Gastroesophageal sphincter (tissue), 4 donors: Measurements from ENCODE around the gene ADO. TPM values are rescaled to one million over a fixed set of nuclear protein-coding genes. Genes with fewer than 3 reads are reported as not detected.

Experiments
- ATAC-seq: fragments of 150-250 bp; one replicate; pipeline ENCODE4 v1.9.1; 2016; ENCODE audit warnings: mild to moderate bottlenecking, moderate library complexity
- H3K27ac ChIP-seq, 4 donors: fragments of 200-600 bp; sonication (generic) in 3 of 4; 1 replicate in 3 of 4; 2 replicates in 1 of 4; pipeline ENCODE4 v1.5.1; 2016 to 2019
- H3K27me3 ChIP-seq: fragments of 200-600 bp; sonication (generic); one replicate; pipeline ENCODE4 v1.5.1; 2019
- H3K36me3 ChIP-seq, 2 donors: fragments of 200-600 bp; sonication (generic); one replicate each; pipeline ENCODE4 v1.5.1; 2019; ENCODE audit warnings: control low read depth in 1 of 2
- H3K4me1 ChIP-seq, 3 donors: fragments of 200-600 bp; sonication (generic); 1 replicate in 2 of 3; 2 replicates in 1 of 3; pipeline ENCODE4 v1.5.1; 2016 to 2019; ENCODE audit warnings: control low read depth in 2 of 3
- H3K4me3 ChIP-seq, 2 donors: fragments of 200-600 bp; sonication (generic); one replicate each; pipeline ENCODE4 v1.5.1; 2019; ENCODE audit warnings: mild to moderate bottlenecking in 1 of 2, moderate library complexity in 1 of 2
- H3K9me3 ChIP-seq, 3 donors: fragments of 200-600 bp; sonication (generic); one replicate each; pipeline ENCODE4 v1.5.1; 2017 to 2019; ENCODE audit warnings: control low read depth in 2 of 3
- CTCF ChIP-seq, 4 experiments: fragments of 200-600 bp in 2 of 4; fragments of 450-650 bp in 2 of 4; sonication (generic) in 1 of 4; IDR thresholded peaks; one replicate each; pipeline ENCODE4 v1.5.1; 2017 to 2019; ENCODE audit warnings: antibody characterized with exemption in 4 of 4, mild to moderate bottlenecking in 2 of 4, moderate library complexity in 2 of 4
- EP300 ChIP-seq: sonication (generic); formaldehyde crosslinking; IDR thresholded peaks from one replicate; pipeline ENCODE4 v1.6.1; 2017; ENCODE audit warnings: antibody characterized with exemption, mild to moderate bottlenecking
- POLR2A ChIP-seq, 2 donors: fragments of 450-650 bp; IDR thresholded peaks; one replicate each; pipeline ENCODE4 v1.6.1; 2017; ENCODE audit warnings: antibody characterized with exemption in 2 of 2, mild to moderate bottlenecking in 2 of 2, moderate library complexity in 1 of 2
- POLR2AphosphoS5 ChIP-seq: sonication (generic); formaldehyde crosslinking; IDR thresholded peaks from one replicate; pipeline ENCODE4 v1.6.1; 2017; ENCODE audit warnings: antibody characterized with exemption
- WGBS, 2 donors: methylation state at CpG; one replicate each; pipeline ENCODE4 v1.1.5; 2018; ENCODE audit warnings: low coverage in 1 of 2; 5-methylcytosine and 5-hydroxymethylcytosine counted together
- total RNA-seq, 4 donors: library from RNA; depleted of rRNA; stranded (reverse); fragments of >200 nt; gene quantifications; one replicate each; pipeline ENCODE4 v1.1.0, GENCODE V29; 2016

Gene ADO
- total RNA-seq, 4 donors from 2014 or later = 20.2 to 28.9 (median 22.5) TPM

GRCh38 chr10:62830679-62831078 is 26.2 kb downstream of the ADO start:
- Histone ChIP-seq H3K9me3 (no peaks in the 10 kb centered on the region), H3K27me3 (peaks cover 4% of the 10 kb centered on the region), H3K36me3 (no peaks in the 10 kb centered on the region), H3K4me1 (no peaks in the 10 kb centered on the region), H3K27ac (no peak overlapping the region), H3K4me3 (no peak overlapping the region)
- ATAC-seq = no peak
- 49 to 50% methylated on average over 1 to 3 of the region's 4 CpGs for WGBS, 2 donors
- no peak for TF ChIP-seq POLR2AphosphoS5
- TF ChIP-seq CTCF (IDR thresholded peaks at IDR 0.05) = no peak
- TF ChIP-seq POLR2A (IDR thresholded peaks at IDR 0.05) = no peak
- TF ChIP-seq EP300 = no peak

DNA sequence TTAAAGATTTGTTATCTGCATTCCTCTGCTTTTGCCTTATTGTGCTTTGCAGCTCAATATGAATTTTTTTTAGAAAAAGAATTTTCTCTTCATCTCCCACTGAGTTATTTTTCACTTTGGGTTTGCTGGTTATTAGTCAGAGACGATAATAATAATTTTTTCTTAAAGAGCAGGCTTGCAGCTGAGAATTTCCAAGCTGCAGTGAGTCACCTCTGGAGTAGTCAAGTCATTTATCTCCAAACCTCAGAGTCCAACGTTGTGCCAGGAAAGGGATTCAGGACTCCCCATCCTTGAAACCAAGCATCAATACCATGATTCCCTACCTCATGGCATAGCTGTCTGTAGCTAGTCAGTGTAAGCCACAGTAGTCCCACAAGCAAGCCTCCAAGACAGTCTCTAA is 26.8 kb downstream of the ADO start:
- H3K4me3 ChIP-seq = no peak overlapping the region
- no peaks in the 10 kb centered on the region for H3K36me3 ChIP-seq
- 9 to 42% methylated on average over 2 of the region's 2 CpGs for WGBS, 2 donors
- no peaks in the 10 kb centered on the region for H3K9me3 ChIP-seq
- TF ChIP-seq CTCF (IDR thresholded peaks at IDR 0.05) (no peak), EP300 (no peak), POLR2A (IDR thresholded peaks at IDR 0.05) (no peak), POLR2AphosphoS5 (no peak)
- H3K27ac ChIP-seq = no peak overlapping the region
- H3K4me1 ChIP-seq = no peaks in the 10 kb centered on the region
- peaks cover 4% of the 10 kb centered on the region for H3K27me3 ChIP-seq
- ATAC-seq = no peak

DNA sequence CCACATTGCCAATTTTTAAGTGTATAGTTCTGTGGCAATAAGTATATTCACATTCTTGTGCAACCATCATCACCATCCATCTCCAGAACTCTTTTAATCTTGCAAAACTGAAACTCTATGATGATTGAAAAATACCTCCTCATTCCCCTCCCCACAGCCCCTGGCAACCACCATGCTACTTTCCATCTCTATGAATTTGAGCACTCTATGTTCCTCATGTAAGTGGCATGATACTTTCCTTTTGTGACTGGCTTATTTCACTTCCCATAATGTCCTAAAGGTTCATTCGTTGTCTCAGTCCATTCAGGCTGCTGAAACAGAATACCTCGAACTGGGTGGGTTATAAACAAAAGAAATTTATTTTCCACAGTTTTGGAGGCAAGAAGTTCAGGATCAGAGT is 35.1 kb downstream of the ADO start:
- H3K9me3 ChIP-seq = no peaks in the 10 kb centered on the region
- no peaks in the 10 kb centered on the region for H3K4me1 ChIP-seq
- H3K27ac ChIP-seq = no peak overlapping the region
- no peak for ATAC-seq
- no peak overlapping the region for H3K4me3 ChIP-seq
- TF ChIP-seq CTCF (IDR thresholded peaks at IDR 0.05) = no peak
- TF ChIP-seq POLR2AphosphoS5 = no peak
- no peak for TF ChIP-seq EP300
- TF ChIP-seq POLR2A (IDR thresholded peaks at IDR 0.05) = no peak
- H3K36me3 ChIP-seq = no peaks in the 10 kb centered on the region
- H3K27me3 ChIP-seq = peaks cover 3% of the 10 kb centered on the region
- WGBS, 2 donors = 70 to 86% methylated on average over 2 of the region's 2 CpGs

DNA sequence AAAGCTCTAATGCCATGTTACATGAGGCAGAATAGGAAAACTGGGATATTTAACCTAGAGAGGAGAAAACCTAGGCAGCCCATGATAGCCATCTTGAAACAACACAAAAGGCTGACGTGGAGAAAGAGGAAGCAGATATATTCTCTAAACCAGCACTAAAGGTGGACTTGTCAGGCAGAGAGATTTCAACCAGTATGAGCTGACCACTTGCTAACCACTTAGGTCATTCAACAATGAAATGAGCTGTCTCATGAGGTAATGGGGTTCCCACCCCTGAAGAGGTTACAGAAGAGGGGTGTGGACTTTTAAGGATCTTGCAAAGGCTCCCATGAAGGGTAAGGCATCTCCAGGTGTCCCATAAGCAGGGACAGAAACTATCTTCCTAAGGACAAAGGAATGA is 38.5 kb downstream of the ADO start:
- no peaks in the 10 kb centered on the region for H3K4me1 ChIP-seq
- H3K4me3 ChIP-seq = no peak overlapping the region
- H3K27ac ChIP-seq = no peak overlapping the region
- peaks cover 14% of the 10 kb centered on the region for H3K27me3 ChIP-seq
- TF ChIP-seq EP300 = no peak
- no peak for TF ChIP-seq POLR2A (IDR thresholded peaks at IDR 0.05)
- TF ChIP-seq POLR2AphosphoS5 = no peak
- no peak for TF ChIP-seq CTCF (IDR thresholded peaks at IDR 0.05)
- peaks cover 0 to 16% (median 0%) of the 10 kb centered on the region in 3 donors for H3K9me3 ChIP-seq
- H3K36me3 ChIP-seq = no peaks in the 10 kb centered on the region
- 47% methylated on average over 1 of the region's 1 CpG; no CpG with 5 or more reads in 1 of the 2 donors for WGBS, 2 donors
- ATAC-seq = no peak

- ATAC-seq = no peak
- Histone ChIP-seq H3K4me1 (no peaks in the 10 kb centered on the region), H3K36me3 (no peaks in the 10 kb centered on the region), H3K27me3 (peaks cover 14% of the 10 kb centered on the region), H3K27ac (no peak overlapping the region), H3K4me3 (no peak overlapping the region), H3K9me3 (peaks cover 0 to 22% (median 0%) of the 10 kb centered on the region in 3 donors)
- TF ChIP-seq CTCF (IDR thresholded peaks at IDR 0.05) (no peak), EP300 (no peak), POLR2AphosphoS5 (no peak), POLR2A (IDR thresholded peaks at IDR 0.05) (no peak)
- WGBS, 2 donors = 58 to 74% methylated on average over 2 to 3 of the region's 3 CpGs
These were observed 39.1 kb downstream of the ADO start for GRCh38 chr10:62843600-62843999.
